ENCODE results near the gene MYBPC2.

DNA sequence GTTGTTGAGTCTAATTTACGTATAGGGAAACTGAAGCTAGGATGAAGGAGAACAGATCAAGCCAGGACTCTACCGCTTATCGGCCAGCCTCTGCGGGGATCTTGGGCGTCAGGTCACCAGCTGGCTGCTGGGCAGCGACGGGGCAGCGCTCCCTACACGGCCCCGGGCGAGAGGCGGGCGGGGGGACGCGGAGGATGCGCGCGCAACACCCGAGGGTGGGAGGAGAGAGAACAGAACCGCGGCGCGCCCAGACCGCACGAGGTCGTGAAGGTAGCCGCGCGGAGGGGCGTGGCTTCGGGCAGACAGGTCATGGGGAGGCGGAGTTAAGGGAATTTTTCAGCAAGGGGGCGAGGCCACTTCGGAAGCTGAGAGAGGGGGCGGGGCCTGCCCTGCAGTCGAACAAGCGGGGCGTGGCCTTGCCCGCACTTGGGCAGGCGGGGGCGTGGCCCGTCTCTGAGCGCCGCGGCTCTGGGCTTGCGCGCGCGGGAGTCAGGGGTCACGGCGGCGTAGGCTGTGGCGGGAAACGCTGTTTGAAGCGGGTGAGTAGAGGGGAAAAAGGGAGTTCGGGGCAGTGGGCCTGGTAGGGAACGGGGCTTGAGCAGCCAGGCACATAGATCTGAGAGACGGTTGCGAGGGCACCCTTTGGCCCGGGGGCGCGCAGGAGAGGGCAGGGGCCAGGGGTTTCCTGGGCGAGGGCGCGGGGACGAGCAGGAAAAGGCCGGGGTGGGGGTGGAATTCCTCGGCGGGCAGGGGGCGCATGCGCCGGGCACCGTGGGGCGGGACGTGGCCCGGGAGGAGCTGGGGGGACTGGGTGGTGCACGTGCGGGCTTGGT, 48.6 kb upstream of the MYBPC2 start, which contains the start of gene POLD1:
- TF ChIP-seq, protein P1, sequence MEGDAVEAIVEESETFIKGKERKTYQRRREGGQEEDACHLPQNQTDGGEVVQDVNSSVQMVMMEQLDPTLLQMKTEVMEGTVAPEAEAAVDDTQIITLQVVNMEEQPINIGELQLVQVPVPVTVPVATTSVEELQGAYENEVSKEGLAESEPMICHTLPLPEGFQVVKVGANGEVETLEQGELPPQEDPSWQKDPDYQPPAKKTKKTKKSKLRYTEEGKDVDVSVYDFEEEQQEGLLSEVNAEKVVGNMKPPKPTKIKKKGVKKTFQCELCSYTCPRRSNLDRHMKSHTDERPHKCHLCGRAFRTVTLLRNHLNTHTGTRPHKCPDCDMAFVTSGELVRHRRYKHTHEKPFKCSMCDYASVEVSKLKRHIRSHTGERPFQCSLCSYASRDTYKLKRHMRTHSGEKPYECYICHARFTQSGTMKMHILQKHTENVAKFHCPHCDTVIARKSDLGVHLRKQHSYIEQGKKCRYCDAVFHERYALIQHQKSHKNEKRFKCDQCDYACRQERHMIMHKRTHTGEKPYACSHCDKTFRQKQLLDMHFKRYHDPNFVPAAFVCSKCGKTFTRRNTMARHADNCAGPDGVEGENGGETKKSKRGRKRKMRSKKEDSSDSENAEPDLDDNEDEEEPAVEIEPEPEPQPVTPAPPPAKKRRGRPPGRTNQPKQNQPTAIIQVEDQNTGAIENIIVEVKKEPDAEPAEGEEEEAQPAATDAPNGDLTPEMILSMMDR (IDR thresholded peaks at IDR 0.05): no peak
- TF ChIP-seq POLR2AphosphoS5 (IDR thresholded peaks at IDR 0.05): peak in 2 of 3 donors; percentile 26 to 40
- peak in 1 of 2 donors; percentile 40 for TF ChIP-seq POLR2A (IDR thresholded peaks at IDR 0.05)

Data from suprapubic skin (tissue), 4 donors.